ENCODE results near the gene CNN3. TPM values are rescaled to one million over a fixed set of nuclear protein-coding genes. Genes with fewer than 3 reads are reported as not detected.

The CNN3 gene
- total RNA-seq: 57.0 TPM
- long read RNA-seq, transcript CNN3-201 (7 exons, 2,165 nt): major isoform, 74 of 76 reads
- long read RNA-seq, partial matches to known transcripts: 0 of 76 reads
- long read RNA-seq, other reads (novel, unspliced or antisense): 2 of 76 reads

DNA sequence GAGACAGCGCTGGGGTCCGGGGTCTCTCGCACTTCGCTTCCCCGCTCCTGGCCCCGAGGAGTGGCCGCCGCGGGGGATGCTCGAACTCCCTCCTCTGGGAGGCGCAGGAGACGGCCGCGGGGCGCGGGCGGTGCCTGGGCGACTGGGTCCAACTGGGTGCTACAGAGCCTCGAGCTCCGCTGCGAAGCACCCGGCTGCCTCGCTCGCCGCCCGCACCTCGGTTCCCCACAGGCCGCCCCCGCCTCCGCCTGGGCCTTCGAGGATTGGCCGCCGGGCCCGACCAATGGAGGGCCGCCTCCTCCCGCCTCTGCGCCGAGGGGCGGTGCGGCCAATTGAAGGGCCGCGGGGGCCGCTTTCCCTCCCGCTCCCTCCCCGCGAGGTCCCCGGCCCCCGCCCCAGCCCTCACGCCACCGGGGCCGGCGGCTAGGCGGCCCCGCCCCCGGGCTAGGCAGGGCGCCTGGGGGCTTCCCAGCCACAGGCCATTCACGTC is at the start of gene CNN3:
Gene CNN3 (minus strand): TSS at position 196 of the 490 bp plus-strand sequence. CDS start 216 bp downstream, outside the sequence.
- ATAC-seq: peak; percentile 95
- DNase-seq (ENCODE audit: missing footprints): peak; percentile 94
- intact Hi-C loops (cut with DNase I): loop anchor here (2.0 to 5.0 kb wide), 4 partner anchors 35 to 114 kb away; no protein-coding TSS in a partner anchor

DNA sequence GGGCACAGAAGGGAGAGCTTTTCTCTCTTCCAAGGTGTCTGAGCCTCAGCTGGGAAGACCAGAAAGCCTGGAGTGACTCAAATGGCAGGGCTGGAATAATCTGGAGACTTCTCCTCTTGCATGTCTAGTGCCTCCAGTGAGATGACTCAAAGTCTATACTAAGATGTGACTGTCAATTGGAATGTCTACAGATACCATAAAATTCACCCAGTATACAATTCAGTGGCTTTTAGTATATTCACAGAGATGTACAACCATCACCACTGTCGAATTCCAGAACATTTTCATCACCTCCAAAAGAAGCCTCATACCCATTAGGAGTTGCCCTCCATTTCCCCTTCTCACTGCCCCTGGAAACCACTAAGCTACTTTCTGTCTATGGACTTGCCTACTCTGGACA is 47.9 kb upstream of the CNN3 start:
- DNase-seq (ENCODE audit: missing footprints) (no peak), ATAC-seq (no peak)
- intact Hi-C loops (cut with DNase I): loop anchor here (5.0 kb wide), 1 partner anchor 67 kb away; no protein-coding TSS in a partner anchor

- intact Hi-C loops (cut with DNase I): no loop called here
- ATAC-seq: peak; percentile 34
These were observed 47.3 kb upstream of the CNN3 start for GRCh38 chr1:94974241-94974640.

GRCh38 chr1:94973309-94973922 is 46.5 kb upstream of the CNN3 start:
- intact Hi-C loops (cut with DNase I): no loop called here

More at GRCh38 chr1:94974241-94974640, 47.3 kb upstream of the CNN3 start:
- no peak for DNase-seq (ENCODE audit: missing footprints)

GRCh38 chr1:94971491-94971924 is 44.6 kb upstream of the CNN3 start:
- no peak for ATAC-seq
- DNase-seq (ENCODE audit: missing footprints): no peak

More at GRCh38 chr1:94973309-94973922, 46.5 kb upstream of the CNN3 start:
- ATAC-seq (peak; percentile 48), DNase-seq (ENCODE audit: missing footprints) (no peak)

GRCh38 chr1:94970783-94971182 is 43.9 kb upstream of the CNN3 start:
- intact Hi-C loops (cut with DNase I): no loop called here
- ATAC-seq (no peak), DNase-seq (ENCODE audit: missing footprints) (no peak)

More at GRCh38 chr1:94971491-94971924, 44.6 kb upstream of the CNN3 start:
- intact Hi-C loops (cut with DNase I): no loop called here

- no peak for ATAC-seq
- intact Hi-C loops (cut with DNase I): no loop called here
These were observed 42.2 kb upstream of the CNN3 start for GRCh38 chr1:94969137-94969536.

GRCh38 chr1:94966033-94966432 is 39.1 kb upstream of the CNN3 start:
- intact Hi-C loops (cut with DNase I): no loop called here
- no peak for DNase-seq (ENCODE audit: missing footprints)
- no peak for ATAC-seq

More at GRCh38 chr1:94969137-94969536, 42.2 kb upstream of the CNN3 start:
- DNase-seq (ENCODE audit: missing footprints): no peak

- DNase-seq (ENCODE audit: missing footprints) (no peak), ATAC-seq (no peak)
- intact Hi-C loops (cut with DNase I): loop anchor here (5.0 kb wide), 1 partner anchor 37 kb away; the partner anchor contains the start of gene CNN3
These were observed 37.0 kb upstream of the CNN3 start for GRCh38 chr1:94963864-94964263.

DNA sequence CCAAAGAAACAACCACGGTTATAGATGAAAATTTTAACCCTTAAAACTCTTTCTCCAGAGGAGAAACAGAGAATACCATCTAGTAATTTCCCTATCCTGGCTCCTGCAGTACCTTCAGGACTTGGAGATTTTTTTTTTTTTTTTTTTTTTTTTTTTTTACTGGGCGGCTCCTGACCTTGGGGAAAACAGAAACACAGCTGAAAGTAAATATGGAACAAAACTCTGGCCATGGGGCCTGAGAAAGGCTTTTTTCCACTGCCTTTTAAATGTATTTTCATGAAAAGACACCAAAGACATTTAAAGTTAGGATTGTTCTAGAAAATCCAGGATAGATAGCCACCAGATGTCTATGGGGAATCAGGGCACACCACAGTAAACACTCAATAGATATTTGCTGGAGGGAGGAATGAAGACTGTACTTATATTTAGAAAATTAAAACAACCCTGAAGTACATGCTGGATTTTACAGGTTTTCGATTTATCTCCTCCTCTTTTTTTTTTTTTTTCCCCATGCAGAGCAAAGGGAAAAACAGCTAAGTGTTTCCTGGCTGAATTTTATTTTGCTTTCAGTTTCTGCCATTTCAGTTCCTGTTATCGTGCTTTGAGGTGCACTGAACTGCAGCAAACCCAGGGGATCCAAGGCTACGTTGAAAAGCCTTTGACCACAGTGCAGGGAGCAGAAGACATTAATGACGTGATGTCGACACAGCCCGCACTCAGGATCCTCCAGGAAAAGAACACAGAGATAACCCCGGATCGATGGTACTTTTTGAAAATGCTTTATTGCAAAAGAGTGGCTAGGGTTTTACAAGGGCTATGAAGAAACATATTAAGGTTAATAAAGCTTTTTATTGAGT is 35.7 kb upstream of the CNN3 start:
- intact Hi-C loops (cut with DNase I): loop anchor here (5.0 kb wide), 1 partner anchor 35 kb away; the partner anchor contains the start of gene CNN3
- DNase-seq (ENCODE audit: missing footprints) (no peak), ATAC-seq (peak; percentile 58)

- ATAC-seq: no peak
- intact Hi-C loops (cut with DNase I): loop anchor here (5.0 kb wide), 1 partner anchor 35 kb away; the partner anchor contains the start of gene CNN3
- DNase-seq (ENCODE audit: missing footprints): no peak
These were observed 35.1 kb upstream of the CNN3 start for GRCh38 chr1:94961988-94962387.

GRCh38 chr1:94961582-94961981 is 34.7 kb upstream of the CNN3 start:
- ATAC-seq (no peak), DNase-seq (ENCODE audit: missing footprints) (no peak)
- intact Hi-C loops (cut with DNase I): loop anchor here (5.0 kb wide), 1 partner anchor 34 kb away; the partner anchor contains the start of gene CNN3

- intact Hi-C loops (cut with DNase I): no loop called here
- ATAC-seq: no peak
- no peak for DNase-seq (ENCODE audit: missing footprints)
These were observed 31.2 kb upstream of the CNN3 start for GRCh38 chr1:94958081-94958480.

- DNase-seq (ENCODE audit: missing footprints): no peak
- peak; percentile 84 for ATAC-seq
These were observed 29.1 kb upstream of the CNN3 start for GRCh38 chr1:94955767-94956632.

DNA sequence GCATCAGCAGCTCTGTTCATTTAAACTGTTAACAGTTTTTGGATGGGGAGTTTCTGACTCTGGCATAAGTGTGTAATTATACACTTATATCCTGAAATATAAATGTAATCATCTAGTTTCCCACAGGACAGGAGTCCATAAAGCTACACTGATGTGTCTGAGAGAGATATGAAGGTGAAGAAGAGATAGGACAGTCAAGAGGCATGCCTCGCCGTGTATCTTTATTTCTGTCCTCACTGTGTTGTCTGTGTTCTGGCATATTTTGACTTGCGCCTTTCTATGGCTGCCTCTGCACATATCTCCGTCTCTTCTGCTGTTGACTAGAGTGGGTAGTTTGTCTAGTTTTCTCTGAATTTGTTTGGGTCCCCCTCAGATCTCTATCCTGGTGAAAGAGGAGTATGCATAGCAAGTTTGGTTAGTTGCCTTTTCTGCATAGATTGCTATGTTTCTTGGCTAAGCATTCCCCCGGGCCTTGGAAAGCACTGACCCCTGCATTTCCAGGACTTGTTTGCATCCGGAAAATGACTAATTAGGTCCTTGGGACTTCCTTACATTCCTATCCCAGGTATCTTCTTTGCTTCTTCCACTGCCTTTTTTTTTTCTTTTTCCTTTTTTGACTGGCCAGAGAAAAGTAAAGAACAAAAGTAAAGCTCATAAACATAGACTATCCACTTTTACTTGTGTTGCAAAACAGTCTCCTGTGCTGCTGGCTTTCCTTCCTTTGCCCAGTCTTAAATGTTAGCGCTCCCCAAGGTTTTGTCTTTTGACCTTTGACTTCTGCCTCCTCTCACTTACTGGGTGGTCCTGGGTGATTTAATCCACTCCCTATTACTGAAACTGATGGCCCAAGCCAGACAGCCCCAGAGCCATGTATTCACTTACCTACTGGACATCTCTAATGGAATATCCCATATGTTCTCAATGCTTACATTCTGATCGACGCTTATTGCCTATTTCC is 27.6 kb upstream of the CNN3 start:
- intact Hi-C loops (cut with DNase I): no loop called here
- ATAC-seq (peak; percentile 29), DNase-seq (ENCODE audit: missing footprints) (no peak)

More at GRCh38 chr1:94955767-94956632, 29.1 kb upstream of the CNN3 start:
- intact Hi-C loops (cut with DNase I): no loop called here

DNA sequence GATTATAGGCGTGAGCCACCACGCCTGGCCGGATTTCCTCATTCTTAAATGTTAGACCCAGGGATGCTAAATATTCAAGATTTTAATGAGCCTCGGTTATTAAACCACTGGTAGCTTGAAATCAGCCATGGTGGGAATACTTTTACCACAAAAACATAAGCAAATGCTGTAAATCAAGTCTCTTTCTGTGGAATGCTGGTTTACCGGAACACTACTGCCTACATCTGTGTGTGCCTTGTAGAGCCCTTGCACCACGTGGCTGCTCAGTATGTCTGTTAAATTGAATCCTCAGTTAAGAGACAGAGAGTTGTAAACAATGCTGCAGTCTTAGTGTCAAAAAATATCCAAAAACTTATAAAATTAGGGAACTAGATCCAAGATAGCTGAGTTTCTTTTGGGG is 26.8 kb upstream of the CNN3 start:
- intact Hi-C loops (cut with DNase I): no loop called here
- DNase-seq (ENCODE audit: missing footprints) (no peak), ATAC-seq (no peak)

DNA sequence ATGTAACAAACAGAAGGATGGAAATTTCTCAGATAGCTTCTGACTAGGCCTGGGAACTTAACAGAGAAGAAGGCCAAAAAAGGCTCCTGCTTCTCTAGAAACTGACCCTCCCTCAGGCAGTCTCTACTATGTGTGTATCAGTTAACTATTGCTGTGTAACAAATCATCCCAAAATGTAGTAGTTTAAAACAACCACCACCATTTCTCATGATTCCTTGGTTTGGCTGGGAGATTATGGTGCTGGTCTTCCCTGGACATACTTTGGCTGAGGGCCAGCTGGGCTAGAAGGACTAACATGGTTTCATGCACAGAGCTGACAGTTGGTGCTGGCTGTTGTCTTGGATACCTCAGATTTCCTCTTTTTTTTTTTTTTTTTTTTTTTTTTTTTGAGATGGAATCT is 26.2 kb upstream of the CNN3 start:
- intact Hi-C loops (cut with DNase I): no loop called here
- no peak for DNase-seq (ENCODE audit: missing footprints)
- ATAC-seq: no peak

Data from Right ventricle myocardium inferior (tissue), 1 donor.